B cell (primary cell): ENCODE results near the gene TOMM6. TPM values are rescaled to one million over a fixed set of nuclear protein-coding genes. Genes with fewer than 3 reads are reported as not detected.

Source experiments
- ATAC-seq: fragments of 200-7000 bp; cut with Tn5 transposase; one replicate; pipeline ENCODE4 v1.10.0; 2021; ENCODE audit warnings: low read depth, mild to moderate bottlenecking, moderate number of reproducible peaks, moderate library complexity
- CTCF ChIA-PET: fragments of 350-600 bp; sonication (Branson Sonifier 250); formaldehyde crosslinking; loops from one replicate; lab custom pipeline; 2021; ENCODE audit warnings: antibody characterized with exemption, inconsistent platforms; lab: Charles Lee
- POLR2A ChIA-PET: fragments of 350-600 bp; sonication (Branson Sonifier 250); formaldehyde crosslinking; loops from one replicate; lab custom pipeline; 2021; ENCODE audit warnings: antibody characterized with exemption; lab: Charles Lee
- DNase-seq: peaks from one replicate; pipeline ENCODE4 v3.0.0; 2013
- H2AFZ ChIP-seq: 2 replicates; pipeline ENCODE4 v1.6.1; 2012; ENCODE audit warnings: mild to moderate bottlenecking, low read depth, low read length; ENCODE audit not compliant: insufficient read depth, poor library complexity, severe bottlenecking
- H3K27ac ChIP-seq, 2 donors: 1 replicate in 1 of 2; 2 replicates in 1 of 2; pipeline ENCODE4 v1.5.1; 2012 to 2013; ENCODE audit warnings: low read length in 2 of 2, mild to moderate bottlenecking in 2 of 2, moderate library complexity in 1 of 2
- H3K27me3 ChIP-seq, 4 experiments: fragments of 200-600 bp in 1 of 4; sonication (generic) in 1 of 4; replicated peaks in 1 of 4; 1 replicate in 2 of 4; 2 replicates in 2 of 4; pipeline versions ENCODE4 v1.6.1 to v1.7.0; 2013 to 2016; ENCODE audit warnings: low read length in 3 of 4, mild to moderate bottlenecking in 2 of 4, mixed read lengths in 1 of 4, moderate library complexity in 1 of 4; ENCODE audit not compliant: insufficient read depth in 4 of 4, control insufficient read depth in 3 of 4; ENCODE audit errors: control extremely low read depth in 1 of 4
- H3K36me3 ChIP-seq, 2 experiments: replicated peaks in 1 of 2; 1 replicate in 1 of 2; 2 replicates in 1 of 2; pipeline versions ENCODE4 v1.6.1 to v1.7.1; 2013; ENCODE audit warnings: low read length in 1 of 2; ENCODE audit not compliant: insufficient read depth in 2 of 2, control insufficient read depth in 1 of 2; ENCODE audit errors: control extremely low read depth in 1 of 2, extremely low read depth in 1 of 2
- H3K4me1 ChIP-seq, 2 donors: fragments of 200-600 bp in 1 of 2; sonication (generic) in 1 of 2; 1 replicate in 1 of 2; 2 replicates in 1 of 2; pipeline versions ENCODE4 v1.5.1 to v1.6.1; 2013 to 2017; ENCODE audit warnings: low read length in 2 of 2; ENCODE audit not compliant: control insufficient read depth in 2 of 2, insufficient read depth in 2 of 2
- H3K4me2 ChIP-seq: replicated peaks from 2 replicates; pipeline ENCODE3; 2012; ENCODE audit warnings: mild to moderate bottlenecking, low read depth, low read length; ENCODE audit not compliant: poor library complexity, severe bottlenecking
- H3K4me3 ChIP-seq, 5 experiments: fragments of 200-600 bp in 1 of 5; sonication (generic) in 1 of 5; 1 replicate in 3 of 5; 2 replicates in 2 of 5; pipeline versions ENCODE4 v1.5.1 to v1.7.0; 2011 to 2016; ENCODE audit warnings: low read length in 4 of 5, mild to moderate bottlenecking in 4 of 5, low read depth in 2 of 5, control low read depth in 1 of 5, moderate library complexity in 1 of 5; ENCODE audit not compliant: insufficient read depth in 1 of 5; ENCODE audit errors: control extremely low read depth in 1 of 5, extremely low read depth in 1 of 5
- H3K79me2 ChIP-seq: fragments of 200-600 bp; sonication (generic); one replicate; pipeline ENCODE4 v1.6.0; 2016; ENCODE audit warnings: low read length; ENCODE audit not compliant: control insufficient read depth, insufficient read depth
- H3K9ac ChIP-seq: fragments of 200-600 bp; sonication (generic); 2 replicates; pipeline ENCODE4 v1.6.1; 2017; ENCODE audit warnings: mild to moderate bottlenecking, low read length, moderate library complexity
- H3K9me3 ChIP-seq, 3 donors: one replicate each; pipeline versions ENCODE4 v1.6.1 to v1.7.1; 2013; ENCODE audit warnings: low read length in 2 of 3; ENCODE audit not compliant: control insufficient read depth in 2 of 3, insufficient read depth in 1 of 3; ENCODE audit errors: control extremely low read depth in 1 of 3
- H4K20me1 ChIP-seq: 2 replicates; pipeline ENCODE4 v1.6.0; 2012; ENCODE audit warnings: mild to moderate bottlenecking, low read length; ENCODE audit not compliant: insufficient read depth, control insufficient read depth, poor library complexity, severe bottlenecking
- H3K27ac Mint-ChIP-seq: one replicate; pipeline ENCODE4 v1.8.0; 2021; ENCODE audit warnings: mixed read lengths
- H3K27me3 Mint-ChIP-seq: one replicate; pipeline ENCODE4 v1.8.0; 2021; ENCODE audit warnings: mixed read lengths
- H3K4me1 Mint-ChIP-seq: one replicate; pipeline ENCODE4 v1.8.0; 2021; ENCODE audit warnings: mixed read lengths
- H3K4me3 Mint-ChIP-seq: one replicate; pipeline ENCODE4 v1.8.0; 2021; ENCODE audit warnings: mixed read lengths
- H3K9me3 Mint-ChIP-seq: one replicate; pipeline ENCODE4 v1.8.0; 2022; ENCODE audit warnings: mixed read lengths; ENCODE audit not compliant: insufficient read depth
- CTCF ChIP-seq: fragments of 200-600 bp; IDR thresholded peaks from one replicate; pipeline ENCODE4 v1.8.0; 2022; ENCODE audit warnings: antibody characterized with exemption, mild to moderate bottlenecking
- EZH2 ChIP-seq: IDR thresholded peaks from 2 replicates; pipeline ENCODE4 v1.6.1; 2012; ENCODE audit warnings: borderline replicate concordance, low read depth, mild to moderate bottlenecking, moderate library complexity, low read length; ENCODE audit not compliant: insufficient read depth, poor library complexity, severe bottlenecking
- WGBS: methylation state at CpG from one replicate; pipeline ENCODE4 v1.1.5; 2013; ENCODE audit warnings: missing lambda C conversion rate; ENCODE audit not compliant: insufficient coverage; 5-methylcytosine and 5-hydroxymethylcytosine counted together
- intact Hi-C: fragments of 100-400 bp; cut with micrococcal nuclease; formaldehyde crosslinking; loops from one replicate; pipeline ENCODE4 v1.10.0; 2022
- polyA plus RNA-seq: library from polyadenylated mRNA; depleted of rRNA; stranded (reverse); fragments of >200 nt; gene quantifications from 2 replicates; pipeline ENCODE4 v1.2.3, GENCODE V29; 2012
- total RNA-seq, 2 donors: library from RNA; stranded (reverse); fragments of 120-200 nt in 1 of 2; gene quantifications; 1 replicate in 1 of 2; 2 replicates in 1 of 2; pipeline versions ENCODE4 v1.2.3 to v1.2.4, GENCODE V29; 2013 to 2022

TOMM6 gene
- total and polyA plus RNA-seq, 2 donors (not counting 1 experiment from before 2014, with no cell fraction given) = 117 to 239 TPM

- H2AFZ ChIP-seq = no peak overlapping the region
- 95% methylated on average over 6 of the region's 13 CpGs for WGBS
- H3K4me3 Mint-ChIP-seq = no peak overlapping the region
- H3K9ac ChIP-seq = no peak overlapping the region
- no peak overlapping the region for H3K4me3 ChIP-seq
- intact Hi-C loops = no loop called here
- no peaks in the 10 kb centered on the region for H3K79me2 ChIP-seq
- H3K4me1 Mint-ChIP-seq = peaks cover 4% of the 10 kb centered on the region
- no peaks in the 10 kb centered on the region for H4K20me1 ChIP-seq
- no peak for ATAC-seq
- H3K4me2 ChIP-seq = no peak overlapping the region
- H3K27me3 ChIP-seq = no peaks in the 10 kb centered on the region
- TF ChIP-seq CTCF = no peak
- H3K27ac Mint-ChIP-seq = no peak overlapping the region
- ChIA-PET POLR2A (no interaction called here), CTCF (interaction anchor here (1.3 kb wide), 1 partner anchor 57 kb away, joined by 4 read pairs; no protein-coding TSS in a partner anchor)
- H3K9me3 ChIP-seq = no peaks in the 10 kb centered on the region
- no peaks in the 10 kb centered on the region for H3K36me3 ChIP-seq
- no peak for DNase-seq
- H3K9me3 Mint-ChIP-seq = no peaks in the 10 kb centered on the region
- H3K27ac ChIP-seq = no peak overlapping the region
- H3K27me3 Mint-ChIP-seq = no peaks in the 10 kb centered on the region
- peaks cover 4 to 5% of the 10 kb centered on the region in 2 donors for H3K4me1 ChIP-seq
These were observed 46.9 kb upstream of the TOMM6 start for GRCh38 chr6:41740366-41741162.

- no peaks in the 10 kb centered on the region for H3K9me3 Mint-ChIP-seq
- Histone ChIP-seq H3K9ac (no peak overlapping the region), H3K4me1 (no peaks in the 10 kb centered on the region), H3K27me3 (no peaks in the 10 kb centered on the region), H4K20me1 (no peaks in the 10 kb centered on the region), H3K79me2 (no peaks in the 10 kb centered on the region), H3K4me2 (no peak overlapping the region), H3K4me3 (no peak overlapping the region), H3K9me3 (no peaks in the 10 kb centered on the region), H3K36me3 (no peaks in the 10 kb centered on the region), H3K27ac (no peak overlapping the region), H2AFZ (no peak overlapping the region)
- CTCF ChIA-PET = interaction anchor here (1.3 kb wide), 1 partner anchor 59 kb away, joined by 4 read pairs; no protein-coding TSS in a partner anchor
- no peak for TF ChIP-seq EZH2
- TF ChIP-seq CTCF = no peak
- ATAC-seq = no peak
- no peak overlapping the region for H3K4me3 Mint-ChIP-seq
- WGBS = 92% methylated on average over 20 of the region's 20 CpGs
- no peak overlapping the region for H3K27ac Mint-ChIP-seq
- no peak for DNase-seq
- POLR2A ChIA-PET = no interaction called here
- no peaks in the 10 kb centered on the region for H3K4me1 Mint-ChIP-seq
- no peaks in the 10 kb centered on the region for H3K27me3 Mint-ChIP-seq
- intact Hi-C loops = no loop called here
These were observed 45.6 kb upstream of the TOMM6 start for GRCh38 chr6:41741625-41742490.
